Measurements from ENCODE around the gene CLIP4. TPM values are rescaled to one million over a fixed set of nuclear protein-coding genes. Genes with fewer than 3 reads are reported as not detected.
"Not testable (repeated sequence)": the region's sequence is repeated elsewhere in the genome, so short reads cannot be mapped to it uniquely, and the experiment has no call there.

Gene CLIP4
- total RNA-seq, 1 donor = 107 TPM

DNA sequence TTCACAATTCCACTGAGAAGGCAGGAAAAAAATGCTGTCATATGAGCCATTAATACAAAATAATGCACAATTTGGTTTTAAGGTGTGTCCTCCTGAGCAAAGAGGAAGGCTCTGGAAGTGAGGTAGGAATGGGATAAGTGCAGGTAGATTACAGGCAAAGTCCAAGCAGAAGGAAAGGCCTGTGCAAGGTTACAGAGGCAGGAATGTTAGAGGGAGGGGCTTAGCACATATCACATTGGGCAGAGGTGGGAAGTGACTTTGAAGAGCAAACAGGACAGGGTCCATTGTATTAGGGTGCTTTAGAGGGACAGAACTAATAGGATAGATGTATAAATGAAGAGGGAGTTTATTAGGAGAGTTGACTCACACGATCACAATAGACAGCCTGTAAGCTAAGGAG lies 14.7 kb upstream of the CLIP4 start:
- H3K4me3 ChIP-seq (ENCODE audit: low read depth, low read length) = no peak overlapping the region
- no peak for TF ChIP-seq CTCF (IDR thresholded peaks at IDR 0.05; ENCODE audit: insufficient read depth, low read depth, low read length)
- DNase-seq (ENCODE audit: low read depth) = no peak

DNA sequence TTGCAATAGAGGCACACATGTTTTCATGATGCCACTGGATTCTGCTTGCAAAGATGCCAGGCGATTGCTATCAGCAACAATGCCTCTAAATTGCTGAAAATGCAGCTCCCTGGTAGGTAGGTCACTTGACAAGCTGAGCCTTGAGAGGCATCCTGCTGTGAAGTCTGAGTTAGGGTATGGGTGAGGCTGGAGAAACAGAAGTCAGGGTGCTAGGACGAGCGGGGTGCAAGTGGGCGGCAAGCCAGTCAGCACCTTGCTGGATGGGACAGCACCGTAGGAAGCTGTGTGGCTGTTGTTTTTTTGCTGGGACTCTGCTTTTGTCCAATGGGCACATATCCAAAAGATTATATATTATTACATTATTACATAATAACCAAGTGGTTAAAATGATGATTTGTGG lies 10.5 kb upstream of the CLIP4 start:
- H3K4me3 ChIP-seq (ENCODE audit: low read depth, low read length) = no peak overlapping the region
- no peak for TF ChIP-seq CTCF (IDR thresholded peaks at IDR 0.05; ENCODE audit: insufficient read depth, low read depth, low read length)
- no peak for DNase-seq (ENCODE audit: low read depth)

DNA sequence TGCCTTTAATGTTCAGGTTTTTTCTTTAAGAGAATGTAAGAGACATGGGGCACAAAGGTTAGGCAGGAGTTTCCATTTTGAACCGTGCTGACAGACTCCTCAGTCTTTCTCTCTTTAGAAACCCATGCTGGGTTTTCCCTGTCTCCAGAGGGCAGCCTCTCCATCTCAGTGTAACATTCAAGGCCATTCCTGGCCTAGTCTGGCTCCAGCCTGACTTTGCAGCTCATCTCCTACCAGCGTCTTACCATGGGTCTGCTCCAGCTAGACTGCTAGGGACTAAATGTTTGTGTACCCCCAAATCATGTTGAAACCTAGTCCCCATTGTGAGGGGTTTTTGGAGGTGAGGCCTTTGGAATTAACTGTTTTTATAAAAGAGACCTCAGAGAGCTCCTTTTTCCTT lies 9.8 kb upstream of the CLIP4 start:
- no peak for TF ChIP-seq CTCF (IDR thresholded peaks at IDR 0.05; ENCODE audit: insufficient read depth, low read depth, low read length)
- DNase-seq (ENCODE audit: low read depth) = no peak
- no peak overlapping the region for H3K4me3 ChIP-seq (ENCODE audit: low read depth, low read length)

GRCh38 chr2:29106256-29106655 lies 9.0 kb upstream of the CLIP4 start:
- no peak overlapping the region for H3K4me3 ChIP-seq (ENCODE audit: low read depth, low read length)
- no peak for TF ChIP-seq CTCF (IDR thresholded peaks at IDR 0.05; ENCODE audit: insufficient read depth, low read depth, low read length)
- DNase-seq (ENCODE audit: low read depth) = no peak

- no peak for TF ChIP-seq CTCF (IDR thresholded peaks at IDR 0.05; ENCODE audit: insufficient read depth, low read depth, low read length)
- no peak overlapping the region for H3K4me3 ChIP-seq (ENCODE audit: low read depth, low read length)
- DNase-seq (ENCODE audit: low read depth) = peak; percentile 83
Measured at GRCh38 chr2:29106980-29107388, 8.2 kb upstream of the CLIP4 start.

- not testable (repeated sequence) for H3K4me3 ChIP-seq (ENCODE audit: low read depth, low read length); DNase-seq (ENCODE audit: low read depth)
Measured at GRCh38 chr2:29107547-29107946, 7.7 kb upstream of the CLIP4 start.

DNA sequence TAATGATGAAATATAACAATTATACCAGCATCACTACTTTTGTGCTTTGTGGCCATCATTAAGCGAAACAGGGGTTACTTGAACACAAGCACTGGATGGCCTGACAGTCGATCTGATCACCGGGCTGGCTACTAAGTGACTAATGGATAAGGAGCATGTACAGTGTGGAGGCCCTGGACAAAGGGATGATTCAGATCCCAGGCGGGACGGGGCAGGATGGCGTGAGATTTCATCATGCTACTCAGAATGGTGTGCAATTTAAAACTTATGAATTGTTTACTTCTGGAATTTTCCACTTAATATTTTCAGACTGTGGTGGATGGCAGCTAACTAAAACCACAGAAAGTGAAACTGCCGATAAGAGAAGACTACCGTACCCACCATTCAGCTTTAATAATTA lies 7.0 kb upstream of the CLIP4 start:
- DNase-seq (ENCODE audit: low read depth) = peak; percentile 97
- TF ChIP-seq CTCF (IDR thresholded peaks at IDR 0.05; ENCODE audit: insufficient read depth, low read depth, low read length) = no peak
- peak overlapping the region; percentile 10 for H3K4me3 ChIP-seq (ENCODE audit: low read depth, low read length)

Data from fibroblast of villous mesenchyme (primary cell).